NCI-H774 (cell line): ENCODE data around the gene BPIFB2.

Experiments used
- DNase-seq: peaks from one replicate; lab custom pipeline; 2025; lab: John Stamatoyannopoulos, UW

The BPIFB2 gene

DNA sequence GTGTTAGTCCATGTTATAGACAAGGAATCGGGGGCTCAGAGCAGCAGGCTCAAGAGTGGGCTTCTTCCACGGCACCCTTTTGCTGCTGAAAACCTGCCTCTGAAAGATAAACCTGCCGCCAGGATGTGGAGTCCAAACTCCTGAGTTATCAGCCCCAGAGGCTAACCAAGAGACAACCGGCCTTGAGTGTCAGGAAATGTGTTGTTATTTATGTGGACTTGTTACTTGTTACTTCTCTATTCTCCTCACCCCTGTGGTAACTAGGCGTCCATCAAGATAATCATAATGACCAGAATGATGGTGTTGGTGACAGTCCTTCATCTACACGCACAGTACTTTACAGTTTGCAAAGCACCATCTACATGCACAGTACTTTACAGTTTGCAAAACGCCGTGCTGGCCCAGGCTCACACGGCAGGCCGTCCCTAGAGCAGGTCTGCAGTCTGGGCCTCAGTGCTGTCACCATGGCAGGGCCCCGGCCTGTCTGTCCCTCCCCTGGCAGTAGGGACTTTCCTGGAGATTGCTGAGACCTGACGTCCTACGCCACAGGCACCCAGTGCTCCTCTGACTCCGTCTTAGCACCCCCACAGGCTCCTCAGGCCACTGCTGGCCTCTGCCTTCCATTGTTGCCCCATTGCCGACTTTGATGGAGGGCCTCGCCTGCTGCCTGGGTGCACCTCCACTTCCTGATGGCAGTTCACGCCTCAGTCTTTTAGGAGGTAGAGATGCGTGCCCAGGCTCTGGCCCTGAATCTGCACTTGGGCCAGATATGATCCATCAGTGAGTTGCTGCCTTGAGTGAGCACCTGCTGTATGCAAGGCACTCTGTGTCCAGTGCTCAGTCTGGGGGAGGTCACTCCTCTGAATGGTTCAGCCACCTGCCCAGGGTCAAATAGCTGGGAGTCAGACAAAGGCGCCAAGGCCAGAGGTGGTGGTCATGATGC lies 62.9 kb downstream of the BPIFB2 start:
- DNase-seq = no peak

GRCh38 chr20:33071198-33071597 lies 63.7 kb downstream of the BPIFB2 start:
- no peak for DNase-seq

GRCh38 chr20:33072362-33072761 lies 64.9 kb downstream of the BPIFB2 start:
- no peak for DNase-seq

- DNase-seq = no peak
These were observed 65.3 kb downstream of the BPIFB2 start for GRCh38 chr20:33072813-33073212.
